Subcutaneous adipose tissue (tissue), 4 donors: ENCODE measurements around the gene TMEM269. TPM values are rescaled to one million over a fixed set of nuclear protein-coding genes. Genes with fewer than 3 reads are reported as not detected.

Source experiments
- CTCF ChIP-seq: fragments of 450-650 bp; IDR thresholded peaks from one replicate; pipeline ENCODE4 v1.5.1; 2016; ENCODE audit warnings: low read depth, mild to moderate bottlenecking, control low read depth, antibody characterized with exemption, moderate library complexity
- total RNA-seq, 4 donors: library from RNA; depleted of rRNA; stranded (reverse); fragments of >200 nt; gene quantifications; one replicate each; pipeline ENCODE4 v1.1.0, GENCODE V29; 2016

Gene TMEM269
- total RNA-seq, 4 donors from 2014 or later: 0.51 TPM; not detected in 3

- no peak for TF ChIP-seq CTCF
Observed at GRCh38 chr1:42797979-42798378, 13.2 kb downstream of the TMEM269 start.

- TF ChIP-seq CTCF: no peak
Observed at GRCh38 chr1:42801832-42802473, 17.2 kb downstream of the TMEM269 start.

GRCh38 chr1:42806171-42806570 is 21.4 kb downstream of the TMEM269 start:
- no peak for TF ChIP-seq CTCF

- TF ChIP-seq CTCF: no peak
Observed at GRCh38 chr1:42806593-42806992, 21.8 kb downstream of the TMEM269 start.

GRCh38 chr1:42807056-42807668 is 22.4 kb downstream of the TMEM269 start:
- no peak for TF ChIP-seq CTCF

GRCh38 chr1:42815941-42816584 is 31.3 kb downstream of the TMEM269 start:
- no peak for TF ChIP-seq CTCF
